ENCODE measurements around the gene DOC2B. TPM values are rescaled to one million over a fixed set of nuclear protein-coding genes. Genes with fewer than 3 reads are reported as not detected.
"Not testable (repeated sequence)": the region's sequence is repeated elsewhere in the genome, so short reads cannot be mapped to it uniquely, and the experiment has no call there.

The DOC2B gene
- total RNA-seq, 5 donors from 2014 or later (not counting 1 experiment from before 2014, with no cell fraction given), result 0.05 to 0.16 (median 0.09) TPM; not detected in 2

DNA sequence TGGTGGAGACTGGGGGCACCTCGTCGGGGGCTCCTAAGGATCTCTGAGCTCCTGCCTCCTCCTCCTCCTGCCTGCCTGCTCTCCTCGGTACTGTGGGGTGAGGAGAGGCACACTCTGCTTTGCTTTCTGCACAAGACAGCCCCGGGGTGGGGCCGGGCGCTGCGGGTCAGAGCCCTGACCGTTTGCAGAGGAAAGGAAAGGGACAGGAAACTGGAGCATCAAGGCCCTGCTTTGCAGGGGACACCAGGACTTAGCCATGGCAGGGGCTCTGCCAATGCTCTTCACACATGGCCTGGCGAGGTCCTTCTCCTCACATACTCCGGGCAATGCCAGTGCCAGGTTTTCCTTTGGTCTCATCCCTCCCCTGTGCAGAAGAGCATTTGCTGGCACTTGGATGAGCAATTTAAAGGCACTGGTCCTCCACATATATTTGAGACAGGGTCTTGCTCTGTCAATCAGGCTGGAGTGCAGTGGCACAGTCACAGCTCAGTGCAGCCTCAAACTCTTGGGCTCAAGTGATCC, 23.8 kb upstream of the DOC2B start:
- no peak overlapping the region for H3K27ac ChIP-seq (ENCODE audit: low read length)
- WGBS (ENCODE audit: insufficient coverage), result 54% methylated on average over 7 of the region's 10 CpGs
- H3K9me3 Mint-ChIP-seq, result peaks cover 0 to 5% (median 3%) of the 10 kb centered on the region in 3 donors
- no peaks in the 10 kb centered on the region for H3K9me3 ChIP-seq
- no peak overlapping the region for H3K4me3 Mint-ChIP-seq
- no peaks in the 10 kb centered on the region for H3K36me3 ChIP-seq (ENCODE audit: control insufficient read depth in 2 of 2, extremely low read depth in 1 of 2, insufficient read depth in 1 of 2, low read length in 1 of 2)
- ATAC-seq (replicated peaks in 1 of 4) (no peak), DNase-seq (no peak)
- CTCF ChIA-PET, result no interaction called here
- peaks cover 4% of the 10 kb centered on the region for H3K36me3 Mint-ChIP-seq
- H3K27me3 Mint-ChIP-seq, result peaks cover 0 to 6% of the 10 kb centered on the region in 2 donors
- no peaks in the 10 kb centered on the region for H3K4me1 ChIP-seq (ENCODE audit: control insufficient read depth in 1 of 2, extremely low read depth in 1 of 2, insufficient read depth in 2 of 2, low read length in 2 of 2)
- no peaks in the 10 kb centered on the region for H3K4me1 Mint-ChIP-seq
- POLR2A ChIA-PET, result no interaction called here
- H3K27me3 ChIP-seq (replicated peaks in 1 of 2; ENCODE audit: control insufficient read depth in 2 of 2, extremely low read depth in 1 of 2, insufficient read depth in 2 of 2, low read length in 1 of 2), result peaks cover 0 to 15% of the 10 kb centered on the region in 2 experiments
- H3K4me3 ChIP-seq (ENCODE audit: control insufficient read depth in 1 of 2, extremely low read depth in 1 of 2, low read length in 1 of 2), result no peak overlapping the region
- no peak overlapping the region for H3K27ac Mint-ChIP-seq

DNA sequence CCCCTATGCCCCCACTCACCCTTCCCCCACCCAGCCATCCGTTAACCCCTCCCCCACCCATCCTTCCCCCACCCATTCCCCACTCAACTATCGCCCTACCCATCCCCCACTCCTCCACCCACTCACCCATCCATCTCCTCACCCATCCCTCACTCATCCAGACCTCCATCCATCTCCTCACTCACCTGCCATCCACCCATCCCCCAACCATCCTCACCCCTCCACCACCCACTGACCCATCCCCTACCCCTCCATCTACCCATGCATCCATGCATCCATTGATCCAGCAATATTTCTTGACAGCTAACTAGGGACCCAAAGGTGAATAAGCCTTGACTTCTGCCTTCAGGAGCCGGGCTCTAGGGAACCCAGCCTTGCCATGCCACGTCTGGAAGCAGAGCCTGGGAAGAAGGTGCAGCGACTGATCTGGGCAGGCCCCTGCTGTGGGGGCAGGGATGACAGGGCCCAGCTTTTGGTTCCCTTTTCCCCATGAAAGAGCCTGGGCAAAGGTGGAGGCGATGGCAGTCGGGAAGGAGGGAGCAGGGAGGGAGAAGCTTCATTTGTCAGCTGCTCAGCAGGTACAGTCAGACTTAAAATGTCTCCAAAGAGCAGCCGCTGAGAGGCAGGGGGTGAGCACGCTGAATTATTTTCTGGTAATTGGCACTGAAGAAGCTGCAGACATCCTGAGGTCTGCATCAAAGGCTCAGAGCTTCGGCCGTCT, 23.1 kb upstream of the DOC2B start:
- no peak for DNase-seq
- H3K9me3 ChIP-seq, result no peaks in the 10 kb centered on the region
- Mint-ChIP-seq H3K27me3 (peaks cover 0 to 12% of the 10 kb centered on the region in 2 donors), H3K4me1 (no peaks in the 10 kb centered on the region), H3K36me3 (peaks cover 4% of the 10 kb centered on the region), H3K27ac (no peak overlapping the region), H3K4me3 (no peak overlapping the region), H3K9me3 (peaks cover 0 to 5% (median 3%) of the 10 kb centered on the region in 3 donors)
- CTCF ChIA-PET, result no interaction called here
- POLR2A ChIA-PET, result no interaction called here
- no peaks in the 10 kb centered on the region for H3K36me3 ChIP-seq (ENCODE audit: control insufficient read depth in 2 of 2, extremely low read depth in 1 of 2, insufficient read depth in 1 of 2, low read length in 1 of 2)
- WGBS (ENCODE audit: insufficient coverage), result 76% methylated on average over 4 of the region's 11 CpGs
- no peak for ATAC-seq (replicated peaks in 1 of 4)
- peaks cover 0 to 21% of the 10 kb centered on the region in 2 experiments for H3K27me3 ChIP-seq (replicated peaks in 1 of 2; ENCODE audit: control insufficient read depth in 2 of 2, extremely low read depth in 1 of 2, insufficient read depth in 2 of 2, low read length in 1 of 2)
- H3K4me3 ChIP-seq (ENCODE audit: control insufficient read depth in 1 of 2, extremely low read depth in 1 of 2, low read length in 1 of 2), result no peak overlapping the region
- H3K4me1 ChIP-seq (ENCODE audit: control insufficient read depth in 1 of 2, extremely low read depth in 1 of 2, insufficient read depth in 2 of 2, low read length in 2 of 2), result no peaks in the 10 kb centered on the region
- H3K27ac ChIP-seq (ENCODE audit: low read length), result no peak overlapping the region

DNA sequence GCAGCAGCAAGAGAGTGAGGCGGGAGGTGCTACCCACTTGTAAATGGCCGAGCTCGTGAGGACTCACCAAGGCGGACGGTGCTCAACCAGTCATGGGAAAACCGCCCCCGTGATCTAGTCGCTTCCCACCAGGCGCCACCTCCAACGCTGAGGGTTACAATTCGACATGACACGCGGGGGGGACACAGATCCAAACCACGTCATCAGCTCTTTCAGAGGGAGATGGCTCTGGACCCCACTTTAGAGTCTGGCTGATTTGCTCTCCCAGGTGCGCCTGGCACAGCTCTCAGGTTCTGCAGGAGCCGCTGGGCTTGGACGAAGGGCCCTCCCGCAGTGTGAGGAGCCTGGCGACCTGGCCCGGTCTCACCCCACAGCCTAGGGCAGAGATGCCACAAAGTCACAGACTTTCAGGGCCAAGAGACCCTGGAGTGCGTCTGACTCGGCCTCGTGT, 21.1 kb upstream of the DOC2B start:
- H3K27ac ChIP-seq (ENCODE audit: low read length), result no peak overlapping the region
- H3K4me1 Mint-ChIP-seq, result no peaks in the 10 kb centered on the region
- WGBS (ENCODE audit: insufficient coverage), result 88% methylated on average over 19 of the region's 23 CpGs
- peaks cover 0 to 5% (median 0%) of the 10 kb centered on the region in 3 donors for H3K9me3 Mint-ChIP-seq
- no peaks in the 10 kb centered on the region for H3K36me3 ChIP-seq (ENCODE audit: control insufficient read depth in 2 of 2, extremely low read depth in 1 of 2, insufficient read depth in 1 of 2, low read length in 1 of 2)
- no peak overlapping the region for H3K4me3 Mint-ChIP-seq
- H3K9me3 ChIP-seq, result no peaks in the 10 kb centered on the region
- peaks cover 0 to 23% of the 10 kb centered on the region in 2 donors for H3K27me3 Mint-ChIP-seq
- no peak overlapping the region for H3K27ac Mint-ChIP-seq
- no peak overlapping the region for H3K4me3 ChIP-seq (ENCODE audit: control insufficient read depth in 1 of 2, extremely low read depth in 1 of 2, low read length in 1 of 2)
- ChIA-PET CTCF (no interaction called here), POLR2A (no interaction called here)
- no peak for DNase-seq
- no peaks in the 10 kb centered on the region for H3K4me1 ChIP-seq (ENCODE audit: control insufficient read depth in 1 of 2, extremely low read depth in 1 of 2, insufficient read depth in 2 of 2, low read length in 2 of 2)
- ATAC-seq (replicated peaks in 1 of 4), result no peak
- H3K27me3 ChIP-seq (replicated peaks in 1 of 2; ENCODE audit: control insufficient read depth in 2 of 2, extremely low read depth in 1 of 2, insufficient read depth in 2 of 2, low read length in 1 of 2), result peaks cover 0 to 38% of the 10 kb centered on the region in 2 experiments
- no peaks in the 10 kb centered on the region for H3K36me3 Mint-ChIP-seq

DNA sequence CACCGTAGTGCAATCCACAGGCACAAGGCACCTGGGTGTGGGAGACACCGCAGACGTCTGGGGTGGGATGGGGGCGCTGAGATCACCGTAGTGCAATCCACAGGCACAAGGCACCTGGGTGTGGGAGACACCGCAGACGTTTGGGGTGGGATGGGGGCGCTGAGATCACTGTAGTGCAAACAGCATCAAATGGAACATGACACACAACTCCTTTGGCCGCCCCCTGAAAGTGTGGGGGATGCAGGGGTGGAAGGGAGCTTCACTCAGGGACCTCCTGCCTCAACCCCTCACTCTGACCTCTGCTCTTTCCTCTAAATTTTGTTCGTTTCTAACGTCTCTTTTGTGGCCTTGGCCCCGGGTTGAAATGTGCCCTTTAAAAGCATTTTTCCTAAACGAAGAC, 20.3 kb upstream of the DOC2B start:
- H3K36me3 ChIP-seq (ENCODE audit: control insufficient read depth in 2 of 2, extremely low read depth in 1 of 2, insufficient read depth in 1 of 2, low read length in 1 of 2); H3K9me3 ChIP-seq; ATAC-seq (replicated peaks in 1 of 4); H3K27ac ChIP-seq (ENCODE audit: low read length); DNase-seq; H3K4me1 Mint-ChIP-seq; CTCF ChIA-PET; H3K4me1 ChIP-seq (ENCODE audit: control insufficient read depth in 1 of 2, extremely low read depth in 1 of 2, insufficient read depth in 2 of 2, low read length in 2 of 2); H3K9me3 Mint-ChIP-seq; H3K27ac Mint-ChIP-seq; H3K4me3 ChIP-seq (ENCODE audit: control insufficient read depth in 1 of 2, extremely low read depth in 1 of 2, low read length in 1 of 2); POLR2A ChIA-PET; H3K4me3 Mint-ChIP-seq; H3K36me3 Mint-ChIP-seq: not testable (repeated sequence)
- 64% methylated on average over 4 of the region's 13 CpGs for WGBS (ENCODE audit: insufficient coverage)
- peaks cover 0 to 44% of the 10 kb centered on the region in 2 experiments for H3K27me3 ChIP-seq (replicated peaks in 1 of 2; ENCODE audit: control insufficient read depth in 2 of 2, extremely low read depth in 1 of 2, insufficient read depth in 2 of 2, low read length in 1 of 2)
- H3K27me3 Mint-ChIP-seq, result peaks cover 0 to 23% of the 10 kb centered on the region in 2 donors

DNA sequence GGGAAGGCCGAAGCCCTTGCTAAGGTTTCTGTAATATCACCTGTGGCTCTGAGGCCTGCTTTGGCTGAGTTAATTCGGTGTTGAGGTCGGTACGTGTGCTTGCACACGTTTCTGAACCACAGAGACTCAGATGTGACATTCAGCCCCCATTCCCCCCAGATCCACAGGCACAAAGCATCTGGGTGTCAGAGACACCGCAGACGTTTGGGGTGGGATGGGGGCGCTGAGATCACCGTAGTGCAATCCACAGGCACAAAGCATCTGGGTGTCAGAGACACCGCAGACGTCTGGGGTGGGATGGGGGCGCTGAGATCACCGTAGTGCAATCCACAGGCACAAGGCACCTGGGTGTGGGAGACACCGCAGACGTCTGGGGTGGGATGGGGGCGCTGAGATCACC, 19.8 kb upstream of the DOC2B start:
- H3K4me3 Mint-ChIP-seq; H3K9me3 ChIP-seq; POLR2A ChIA-PET; H3K27ac Mint-ChIP-seq; H3K4me1 Mint-ChIP-seq; H3K4me3 ChIP-seq (ENCODE audit: control insufficient read depth in 1 of 2, extremely low read depth in 1 of 2, low read length in 1 of 2); ATAC-seq (replicated peaks in 1 of 4); H3K36me3 ChIP-seq (ENCODE audit: control insufficient read depth in 2 of 2, extremely low read depth in 1 of 2, insufficient read depth in 1 of 2, low read length in 1 of 2); DNase-seq; H3K27ac ChIP-seq (ENCODE audit: low read length); CTCF ChIA-PET; H3K9me3 Mint-ChIP-seq; H3K4me1 ChIP-seq (ENCODE audit: control insufficient read depth in 1 of 2, extremely low read depth in 1 of 2, insufficient read depth in 2 of 2, low read length in 2 of 2); H3K36me3 Mint-ChIP-seq: not testable (repeated sequence)
- H3K27me3 ChIP-seq (replicated peaks in 1 of 2; ENCODE audit: control insufficient read depth in 2 of 2, extremely low read depth in 1 of 2, insufficient read depth in 2 of 2, low read length in 1 of 2), result peaks cover 0 to 47% of the 10 kb centered on the region in 2 experiments
- H3K27me3 Mint-ChIP-seq, result peaks cover 0 to 25% of the 10 kb centered on the region in 2 donors
- WGBS (ENCODE audit: insufficient coverage), result 100% methylated on average over 1 of the region's 16 CpGs

DNA sequence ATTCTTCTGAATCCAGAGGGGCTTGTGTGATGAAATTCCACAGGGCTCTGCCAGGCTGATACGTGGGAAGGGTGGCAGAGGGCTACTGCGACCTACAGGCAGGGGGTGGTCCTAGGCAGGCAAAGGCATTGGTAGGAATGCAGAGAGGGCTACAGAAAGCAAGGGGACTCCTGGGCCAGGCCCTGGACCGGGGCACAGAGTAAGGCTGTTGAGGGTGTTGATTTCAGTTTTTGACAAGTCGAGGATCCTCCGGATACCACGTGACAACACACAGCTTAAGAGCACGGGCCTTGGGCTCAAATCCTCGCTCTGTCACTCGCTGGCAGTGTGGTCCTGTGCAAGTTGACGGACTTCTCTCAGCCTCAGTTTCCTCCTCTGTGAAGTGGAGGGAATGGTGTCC, 19.1 kb upstream of the DOC2B start:
- Histone ChIP-seq H3K27me3 (replicated peaks in 1 of 2; ENCODE audit: control insufficient read depth in 2 of 2, extremely low read depth in 1 of 2, insufficient read depth in 2 of 2, low read length in 1 of 2) (peaks cover 0 to 52% of the 10 kb centered on the region in 2 experiments), H3K27ac (ENCODE audit: low read length) (no peak overlapping the region), H3K4me1 (ENCODE audit: control insufficient read depth in 1 of 2, extremely low read depth in 1 of 2, insufficient read depth in 2 of 2, low read length in 2 of 2) (no peaks in the 10 kb centered on the region), H3K4me3 (ENCODE audit: control insufficient read depth in 1 of 2, extremely low read depth in 1 of 2, low read length in 1 of 2) (no peak overlapping the region), H3K36me3 (ENCODE audit: control insufficient read depth in 2 of 2, extremely low read depth in 1 of 2, insufficient read depth in 1 of 2, low read length in 1 of 2) (no peaks in the 10 kb centered on the region), H3K9me3 (no peaks in the 10 kb centered on the region)
- POLR2A ChIA-PET, result no interaction called here
- Mint-ChIP-seq H3K4me3 (no peak overlapping the region), H3K27me3 (peaks cover 0 to 25% of the 10 kb centered on the region in 2 donors), H3K27ac (no peak overlapping the region), H3K9me3 (no peaks in the 10 kb centered on the region), H3K4me1 (no peaks in the 10 kb centered on the region), H3K36me3 (no peaks in the 10 kb centered on the region)
- CTCF ChIA-PET, result no interaction called here
- 86% methylated on average over 8 of the region's 10 CpGs for WGBS (ENCODE audit: insufficient coverage)
- ATAC-seq (replicated peaks in 1 of 4) (no peak), DNase-seq (no peak)
